Panc1 (cell line): ENCODE data around the gene RNGTT.

Source experiments
- SIN3A ChIP-seq: IDR thresholded peaks from 2 replicates; pipeline ENCODE4 v1.6.1; 2012; ENCODE audit warnings: low read depth, mild to moderate bottlenecking, low read length, moderate library complexity, borderline replicate concordance; ENCODE audit not compliant: insufficient read depth
- TF ChIP-seq, protein P1 (sequence below): fragments of 450-650 bp; IDR thresholded peaks from 2 replicates; pipeline ENCODE4 v1.5.1; 2017; ENCODE audit warnings: mild to moderate bottlenecking

DNA sequence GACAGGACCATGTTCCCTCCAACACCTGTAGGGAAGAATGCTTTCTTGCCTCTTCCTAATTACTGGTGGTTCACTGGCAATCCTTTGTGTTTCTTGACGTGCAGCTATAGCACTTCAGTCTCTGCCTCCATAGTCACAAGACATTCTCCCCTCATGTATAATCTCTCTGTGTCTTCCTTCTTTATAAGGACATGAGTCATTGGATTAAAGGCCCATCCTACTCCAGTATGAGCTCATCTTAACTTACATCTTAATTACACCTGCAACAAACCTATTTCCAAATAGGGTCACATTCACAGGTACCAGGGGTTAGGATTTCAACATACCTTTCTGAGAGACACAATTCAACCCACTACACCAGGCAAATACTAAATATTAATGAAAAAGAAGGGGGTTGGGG is 213.6 kb downstream of the RNGTT start:
- TF ChIP-seq, protein P1, sequence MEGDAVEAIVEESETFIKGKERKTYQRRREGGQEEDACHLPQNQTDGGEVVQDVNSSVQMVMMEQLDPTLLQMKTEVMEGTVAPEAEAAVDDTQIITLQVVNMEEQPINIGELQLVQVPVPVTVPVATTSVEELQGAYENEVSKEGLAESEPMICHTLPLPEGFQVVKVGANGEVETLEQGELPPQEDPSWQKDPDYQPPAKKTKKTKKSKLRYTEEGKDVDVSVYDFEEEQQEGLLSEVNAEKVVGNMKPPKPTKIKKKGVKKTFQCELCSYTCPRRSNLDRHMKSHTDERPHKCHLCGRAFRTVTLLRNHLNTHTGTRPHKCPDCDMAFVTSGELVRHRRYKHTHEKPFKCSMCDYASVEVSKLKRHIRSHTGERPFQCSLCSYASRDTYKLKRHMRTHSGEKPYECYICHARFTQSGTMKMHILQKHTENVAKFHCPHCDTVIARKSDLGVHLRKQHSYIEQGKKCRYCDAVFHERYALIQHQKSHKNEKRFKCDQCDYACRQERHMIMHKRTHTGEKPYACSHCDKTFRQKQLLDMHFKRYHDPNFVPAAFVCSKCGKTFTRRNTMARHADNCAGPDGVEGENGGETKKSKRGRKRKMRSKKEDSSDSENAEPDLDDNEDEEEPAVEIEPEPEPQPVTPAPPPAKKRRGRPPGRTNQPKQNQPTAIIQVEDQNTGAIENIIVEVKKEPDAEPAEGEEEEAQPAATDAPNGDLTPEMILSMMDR, result no peak
- TF ChIP-seq SIN3A, result no peak
